Nephron (organoid): ENCODE measurements around the gene DFFA.
"Not testable (repeated sequence)": the region's sequence is repeated elsewhere in the genome, so short reads cannot be mapped to it uniquely, and the experiment has no call there.

Source experiments
- H3K27ac Mint-ChIP-seq, 3 experiments: 2 replicates each; pipeline ENCODE4 v1.8.0; 2020; ENCODE audit warnings: mixed read lengths in 3 of 3, mild to moderate bottlenecking in 2 of 3, moderate library complexity in 1 of 3
- H3K27me3 Mint-ChIP-seq: 2 replicates; pipeline ENCODE4 v1.8.0; 2021; ENCODE audit warnings: low read depth, mild to moderate bottlenecking, moderate library complexity, mixed read lengths
- H3K36me3 Mint-ChIP-seq: 2 replicates; pipeline ENCODE4 v1.8.0; 2020; ENCODE audit warnings: low read depth, mixed read lengths
- H3K4me1 Mint-ChIP-seq: 2 replicates; pipeline ENCODE4 v1.8.0; 2020; ENCODE audit warnings: mixed read lengths
- H3K4me3 Mint-ChIP-seq, 3 experiments: 2 replicates each; pipeline ENCODE4 v1.8.0; 2020; ENCODE audit warnings: mild to moderate bottlenecking in 3 of 3, mixed read lengths in 3 of 3, moderate library complexity in 2 of 3
- H3K9me3 Mint-ChIP-seq: 2 replicates; pipeline ENCODE4 v1.8.0; 2020; ENCODE audit warnings: mixed read lengths
- CTCF ChIP-seq, 3 experiments: fragments of 200-600 bp; sonication (generic); IDR thresholded peaks; one replicate each; pipeline ENCODE4 v1.5.0; 2021; ENCODE audit warnings: antibody characterized with exemption in 3 of 3; ENCODE audit not compliant: unreplicated experiment in 3 of 3

DFFA gene

GRCh38 chr1:10475510-10475909, 3.2 kb upstream of the DFFA start:
- Mint-ChIP-seq H3K27me3 (no peaks in the 10 kb centered on the region), H3K4me1 (peaks cover 29% of the 10 kb centered on the region), H3K27ac (peak overlapping the region; percentile 90 to 97 (median 95)), H3K36me3 (no peaks in the 10 kb centered on the region), H3K4me3 (peak overlapping the region; percentile 94 to 99 (median 98)), H3K9me3 (no peaks in the 10 kb centered on the region)
- TF ChIP-seq CTCF (IDR thresholded peaks at IDR 0.05; ENCODE audit: unreplicated experiment in 3 of 3), result no peak

- Mint-ChIP-seq H3K9me3 (no peaks in the 10 kb centered on the region), H3K4me3 (peak within 1 kb of the TSS; percentile 94 to 99 (median 98)), H3K27me3 (no peaks in the 10 kb centered on the region), H3K4me1 (peaks cover 29% of the 10 kb centered on the region), H3K27ac (peak within 1 kb of the TSS; percentile 90 to 97 (median 95)), H3K36me3 (no peaks in the 10 kb centered on the region)
- no peak for TF ChIP-seq CTCF (IDR thresholded peaks at IDR 0.05; ENCODE audit: unreplicated experiment in 3 of 3)
Measured at GRCh38 chr1:10474613-10475507, 2.5 kb upstream of the DFFA start, which contains the start of gene PEX14. Gene PEX14, plus strand, starts transcription at chr1:10474950. Its CDS starts 17 bp downstream, at chr1:10474967.

- Mint-ChIP-seq H3K4me1 (peaks cover 29% of the 10 kb centered on the region), H3K4me3 (peak overlapping the region; percentile 94 to 99 (median 98))
- not testable (repeated sequence) for H3K27me3 Mint-ChIP-seq
Measured at GRCh38 chr1:10474309-10474612, 1.9 kb upstream of the DFFA start.

GRCh38 chr1:10473145-10473765, 926 bp upstream of the DFFA start:
- H3K4me3 Mint-ChIP-seq, result peak overlapping the region; percentile 91 to 99 (median 94)
- peaks cover 29% of the 10 kb centered on the region for H3K4me1 Mint-ChIP-seq
- no peak for TF ChIP-seq CTCF (IDR thresholded peaks at IDR 0.05; ENCODE audit: unreplicated experiment in 3 of 3)
- H3K27me3 Mint-ChIP-seq, result no peaks in the 10 kb centered on the region
- H3K9me3 Mint-ChIP-seq, result no peaks in the 10 kb centered on the region
- H3K27ac Mint-ChIP-seq, result peak overlapping the region; percentile 92 to 98 (median 94)
- peaks cover 9% of the 10 kb centered on the region for H3K36me3 Mint-ChIP-seq

More at GRCh38 chr1:10474309-10474612, 1.9 kb upstream of the DFFA start:
- not testable (repeated sequence) for H3K36me3 Mint-ChIP-seq, H3K9me3 Mint-ChIP-seq
- peak overlapping the region; percentile 90 to 97 (median 94) for H3K27ac Mint-ChIP-seq

GRCh38 chr1:10471411-10472219, 714 bp downstream of the DFFA start:
- peak overlapping the region; percentile 91 to 99 (median 94) for H3K4me3 Mint-ChIP-seq
- peaks cover 29% of the 10 kb centered on the region for H3K4me1 Mint-ChIP-seq
- peak overlapping the region; percentile 92 to 98 (median 94) for H3K27ac Mint-ChIP-seq
- no peaks in the 10 kb centered on the region for H3K9me3 Mint-ChIP-seq
- H3K27me3 Mint-ChIP-seq, result no peaks in the 10 kb centered on the region
- no peak for TF ChIP-seq CTCF (IDR thresholded peaks at IDR 0.05; ENCODE audit: unreplicated experiment in 3 of 3)
- H3K36me3 Mint-ChIP-seq, result peaks cover 19% of the 10 kb centered on the region

- no peak for TF ChIP-seq CTCF (IDR thresholded peaks at IDR 0.05; ENCODE audit: unreplicated experiment in 3 of 3)
- no peaks in the 10 kb centered on the region for H3K9me3 Mint-ChIP-seq
- peaks cover 16% of the 10 kb centered on the region for H3K4me1 Mint-ChIP-seq
- H3K27ac Mint-ChIP-seq, result no peak overlapping the region
- no peaks in the 10 kb centered on the region for H3K27me3 Mint-ChIP-seq
- no peak overlapping the region for H3K4me3 Mint-ChIP-seq
- peaks cover 23% of the 10 kb centered on the region for H3K36me3 Mint-ChIP-seq
Measured at GRCh38 chr1:10470043-10470442, 2.3 kb downstream of the DFFA start.
